Peyer's patch (tissue), 4 donors: ENCODE measurements around the gene HNRNPH2. TPM values are rescaled to one million over a fixed set of nuclear protein-coding genes. Genes with fewer than 3 reads are reported as not detected.
A peak's percentile ranks its signal among the peaks of the same experiment; 100 is the strongest.

Experiments used
- DNase-seq, 3 donors: peaks; one replicate each; pipeline ENCODE4 v3.0.0-alpha.2; 2017 to 2019
- H3K27ac ChIP-seq, 4 donors: fragments of 200-600 bp; sonication (generic); one replicate each; pipeline ENCODE4 v1.5.1; 2016 to 2019
- H3K27me3 ChIP-seq, 2 donors: fragments of 200-600 bp; sonication (generic); one replicate each; pipeline ENCODE4 v1.5.1; 2019
- H3K36me3 ChIP-seq, 3 donors: fragments of 200-600 bp; sonication (generic); one replicate each; pipeline ENCODE4 v1.5.1; 2016 to 2019
- H3K4me1 ChIP-seq, 4 donors: fragments of 200-600 bp; sonication (generic); one replicate each; pipeline ENCODE4 v1.5.1; 2016 to 2019
- H3K4me3 ChIP-seq, 4 donors: fragments of 200-600 bp; sonication (generic); 1 replicate in 3 of 4; 2 replicates in 1 of 4; pipeline ENCODE4 v1.5.1; 2016 to 2019; ENCODE audit warnings: mild to moderate bottlenecking in 1 of 4
- H3K9me3 ChIP-seq, 4 donors: fragments of 200-600 bp; sonication (generic); one replicate each; pipeline ENCODE4 v1.5.1; 2016 to 2019; ENCODE audit warnings: mild to moderate bottlenecking in 1 of 4
- CTCF ChIP-seq, 6 experiments: fragments of 450-650 bp in 4 of 6; fragments of 200-600 bp in 2 of 6; sonication (generic) in 1 of 6; IDR thresholded peaks; one replicate each; pipeline ENCODE4 v1.5.1; 2017 to 2019; ENCODE audit warnings: antibody characterized with exemption in 6 of 6, mild to moderate bottlenecking in 3 of 6, moderate library complexity in 1 of 6
- POLR2A ChIP-seq, 2 donors: fragments of 450-650 bp; IDR thresholded peaks; one replicate each; pipeline ENCODE4 v1.5.1; 2017; ENCODE audit warnings: antibody characterized with exemption in 2 of 2, mild to moderate bottlenecking in 2 of 2, moderate library complexity in 2 of 2
- total RNA-seq, 4 donors: library from RNA; depleted of rRNA; stranded (reverse); fragments of >200 nt; gene quantifications; one replicate each; pipeline ENCODE4 v1.1.0, GENCODE V29; 2016

The HNRNPH2 gene
- total RNA-seq, 4 donors from 2014 or later = 29.4 to 64.5 (median 43.1) TPM

- no peaks in the 10 kb centered on the region for H3K4me1 ChIP-seq
- no peaks in the 10 kb centered on the region for H3K27me3 ChIP-seq
- H3K4me3 ChIP-seq = no peak overlapping the region
- TF ChIP-seq CTCF (IDR thresholded peaks at IDR 0.05) = no peak
- TF ChIP-seq POLR2A (IDR thresholded peaks at IDR 0.05) = no peak
- H3K9me3 ChIP-seq = no peaks in the 10 kb centered on the region
- DNase-seq = peak in 1 of 3 donors; percentile 35
- no peaks in the 10 kb centered on the region for H3K36me3 ChIP-seq
- peak overlapping the region in 1 of 4 donors; percentile 65 for H3K27ac ChIP-seq
These were observed 24.3 kb upstream of the HNRNPH2 start for GRCh38 chrX:101383679-101384205.

GRCh38 chrX:101385026-101385684 is 22.9 kb upstream of the HNRNPH2 start:
- Histone ChIP-seq H3K27ac (peak overlapping the region in 2 of 4 donors; percentile 46 to 65), H3K4me3 (peak overlapping the region in 2 of 4 donors; percentile 18 to 26), H3K36me3 (no peaks in the 10 kb centered on the region), H3K4me1 (no peaks in the 10 kb centered on the region), H3K27me3 (no peaks in the 10 kb centered on the region), H3K9me3 (no peaks in the 10 kb centered on the region)
- TF ChIP-seq POLR2A (IDR thresholded peaks at IDR 0.05) = no peak
- TF ChIP-seq CTCF (IDR thresholded peaks at IDR 0.05) = no peak
- no peak for DNase-seq

GRCh38 chrX:101385795-101386541 is 22.1 kb upstream of the HNRNPH2 start, which contains the start of gene BTK:
Gene BTK, minus strand, starts transcription at chrX:101386191. Its CDS starts 10,907 bp downstream, at chrX:101375284.
- TF ChIP-seq CTCF (IDR thresholded peaks at IDR 0.05) (no peak), POLR2A (IDR thresholded peaks at IDR 0.05) (no peak)
- Histone ChIP-seq H3K36me3 (no peaks in the 10 kb centered on the region), H3K4me1 (no peaks in the 10 kb centered on the region), H3K27ac (peak within 1 kb of the TSS in 2 of 4 donors; percentile 46 to 65), H3K9me3 (no peaks in the 10 kb centered on the region), H3K27me3 (no peaks in the 10 kb centered on the region), H3K4me3 (peak within 1 kb of the TSS in 3 of 4 donors; percentile 11 to 26 (median 18))
- peak in 2 of 3 donors; percentile 63 to 66 for DNase-seq

- no peak overlapping the region for H3K4me3 ChIP-seq
- TF ChIP-seq POLR2A (IDR thresholded peaks at IDR 0.05) = no peak
- TF ChIP-seq CTCF (IDR thresholded peaks at IDR 0.05) = no peak
- no peaks in the 10 kb centered on the region for H3K27me3 ChIP-seq
- no peaks in the 10 kb centered on the region for H3K36me3 ChIP-seq
- H3K4me1 ChIP-seq = no peaks in the 10 kb centered on the region
- peak overlapping the region in 2 of 4 donors; percentile 46 to 65 for H3K27ac ChIP-seq
- no peak for DNase-seq
- no peaks in the 10 kb centered on the region for H3K9me3 ChIP-seq
These were observed 21.5 kb upstream of the HNRNPH2 start for GRCh38 chrX:101386542-101386885.

GRCh38 chrX:101388604-101389003 is 19.4 kb upstream of the HNRNPH2 start:
- no peak for DNase-seq
- H3K4me1 ChIP-seq = no peaks in the 10 kb centered on the region
- H3K27ac ChIP-seq = no peak overlapping the region
- H3K36me3 ChIP-seq = no peaks in the 10 kb centered on the region
- H3K4me3 ChIP-seq = no peak overlapping the region
- H3K9me3 ChIP-seq = no peaks in the 10 kb centered on the region
- TF ChIP-seq POLR2A (IDR thresholded peaks at IDR 0.05) (no peak), CTCF (IDR thresholded peaks at IDR 0.05) (no peak)
- H3K27me3 ChIP-seq = no peaks in the 10 kb centered on the region
